ENCODE measurements around the gene MYO18B. TPM values are rescaled to one million over a fixed set of nuclear protein-coding genes. Genes with fewer than 3 reads are reported as not detected.

Gene MYO18B
- total and polyA plus RNA-seq, 7 donors, result 79.3 to 434 (median 273) TPM

DNA sequence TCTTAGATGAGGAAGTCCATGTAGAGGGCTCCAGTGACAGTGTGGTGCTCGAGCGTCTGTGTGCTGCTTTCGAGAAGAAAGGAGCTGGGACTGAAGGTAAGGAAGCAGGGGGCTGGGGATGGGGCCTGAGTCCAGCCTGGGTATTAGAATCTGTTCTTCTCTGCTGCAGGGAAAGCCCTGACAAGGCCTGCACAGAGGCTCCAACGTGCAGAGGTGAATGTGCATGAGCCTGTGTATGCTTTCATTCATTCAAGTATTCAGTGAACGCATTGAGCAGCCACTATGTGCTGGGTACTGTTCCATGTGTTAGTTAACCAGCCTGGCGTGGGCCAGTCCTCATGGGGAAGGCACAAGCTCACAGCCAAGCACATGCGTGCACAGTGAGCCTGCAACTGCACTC is 93.4 kb downstream of the MYO18B start:
- peaks cover 0 to 96% of the 10 kb centered on the region in 2 donors for H3K36me3 ChIP-seq (ENCODE audit: insufficient read depth in 1 of 2, low read depth in 1 of 2)
- no peak for TF ChIP-seq CTCF (IDR thresholded peaks at IDR 0.05)
- WGBS, 3 donors, result 78 to 84% (median 82%) methylated on average over 7 of the region's 7 CpGs
- H3K27ac ChIP-seq, result no peak overlapping the region
- intact Hi-C loops (cut with DNase I), result no loop called here
- DNase-seq (no peak), ATAC-seq (no peak)
- H3K9me3 ChIP-seq, result no peaks in the 10 kb centered on the region
- no peaks in the 10 kb centered on the region for H3K27me3 ChIP-seq (ENCODE audit: insufficient read depth in 3 of 3, low read length in 2 of 3)
- H3K4me1 ChIP-seq, result peaks cover 18% of the 10 kb centered on the region
- no peak overlapping the region for H3K4me3 ChIP-seq

- WGBS, 3 donors, result 24 to 33% (median 29%) methylated on average over 9 of the region's 9 CpGs
- Histone ChIP-seq H3K27ac (no peak overlapping the region), H3K4me3 (no peak overlapping the region), H3K9me3 (no peaks in the 10 kb centered on the region), H3K36me3 (ENCODE audit: insufficient read depth in 1 of 2, low read depth in 1 of 2) (peaks cover 5 to 96% of the 10 kb centered on the region in 2 donors), H3K27me3 (ENCODE audit: insufficient read depth in 3 of 3, low read length in 2 of 3) (no peaks in the 10 kb centered on the region), H3K4me1 (peaks cover 13% of the 10 kb centered on the region)
- no peak for DNase-seq
- intact Hi-C loops (cut with DNase I), result no loop called here
- TF ChIP-seq CTCF (IDR thresholded peaks at IDR 0.05), result no peak
- ATAC-seq, result peak; percentile 67 to 83 (median 82)
These were observed 95.4 kb downstream of the MYO18B start for GRCh38 chr22:25837288-25837900.

- Histone ChIP-seq H3K27ac (no peak overlapping the region), H3K9me3 (no peaks in the 10 kb centered on the region), H3K4me1 (peaks cover 3% of the 10 kb centered on the region), H3K36me3 (ENCODE audit: insufficient read depth in 1 of 2, low read depth in 1 of 2) (peaks cover 5 to 96% of the 10 kb centered on the region in 2 donors), H3K4me3 (no peak overlapping the region), H3K27me3 (ENCODE audit: insufficient read depth in 3 of 3, low read length in 2 of 3) (no peaks in the 10 kb centered on the region)
- ATAC-seq, result no peak
- DNase-seq, result no peak
- 76 to 91% (median 90%) methylated on average over 12 of the region's 12 CpGs for WGBS, 3 donors
- TF ChIP-seq CTCF (IDR thresholded peaks at IDR 0.05), result no peak
- intact Hi-C loops (cut with DNase I), result no loop called here
These were observed 97.2 kb downstream of the MYO18B start for GRCh38 chr22:25838960-25839741.

- H3K4me3 ChIP-seq, result no peak overlapping the region
- no peak for DNase-seq
- H3K9me3 ChIP-seq, result no peaks in the 10 kb centered on the region
- H3K27me3 ChIP-seq (ENCODE audit: insufficient read depth in 3 of 3, low read length in 2 of 3), result no peaks in the 10 kb centered on the region
- intact Hi-C loops (cut with DNase I), result loop anchor here in 1 of 2 donors (5.0 kb wide), 1 partner anchor 47 kb away; no protein-coding TSS in a partner anchor
- no peak overlapping the region for H3K27ac ChIP-seq
- WGBS, 3 donors, result 69 to 82% (median 72%) methylated on average over 6 of the region's 6 CpGs
- TF ChIP-seq CTCF (IDR thresholded peaks at IDR 0.05), result no peak
- H3K36me3 ChIP-seq (ENCODE audit: insufficient read depth in 1 of 2, low read depth in 1 of 2), result peaks cover 5 to 96% of the 10 kb centered on the region in 2 donors
- no peak for ATAC-seq
- peaks cover 3% of the 10 kb centered on the region for H3K4me1 ChIP-seq
These were observed 97.8 kb downstream of the MYO18B start for GRCh38 chr22:25839755-25840154.

Measured in psoas muscle (tissue), 8 donors.